HG03103 (cell line): Measurements from ENCODE around the gene LRP8.
A peak's percentile ranks its signal among the peaks of the same experiment; 100 is the strongest.

Experiments
- ATAC-seq: cut with Tn5 transposase; IDR thresholded peaks from one replicate; pipeline ENCODE4 v1.9.1; 2021; ENCODE audit warnings: low read depth; ENCODE audit not compliant: unreplicated experiment

LRP8 gene

DNA sequence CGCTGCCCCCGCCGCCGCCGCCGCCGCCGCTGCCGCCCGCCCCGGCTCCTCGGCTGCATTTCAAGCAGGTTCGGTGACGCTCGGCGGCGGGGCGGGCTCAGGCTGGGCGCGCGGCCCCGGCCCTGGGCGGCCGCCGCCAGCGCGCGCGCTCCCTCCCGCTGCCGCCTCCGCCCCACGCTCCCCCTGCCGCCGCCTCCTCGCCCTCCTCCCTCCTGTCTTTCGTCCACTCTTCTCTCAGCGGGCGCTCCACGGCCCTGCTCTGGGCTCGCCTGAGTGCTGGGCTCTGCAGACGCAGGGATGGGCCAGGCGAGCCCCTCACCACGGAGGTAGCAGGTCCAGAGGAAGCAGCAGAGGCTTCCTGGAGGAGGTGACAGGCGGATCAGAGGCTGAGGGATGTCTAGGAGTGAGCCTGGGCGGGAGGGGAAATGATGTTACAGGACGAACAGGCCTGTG lies at the start of gene LRP8:
TSS of gene LRP8 (minus strand) at position 62 of the 453 bp plus-strand sequence. CDS start 158 bp downstream, outside the sequence.
- ATAC-seq: peak; percentile 35

DNA sequence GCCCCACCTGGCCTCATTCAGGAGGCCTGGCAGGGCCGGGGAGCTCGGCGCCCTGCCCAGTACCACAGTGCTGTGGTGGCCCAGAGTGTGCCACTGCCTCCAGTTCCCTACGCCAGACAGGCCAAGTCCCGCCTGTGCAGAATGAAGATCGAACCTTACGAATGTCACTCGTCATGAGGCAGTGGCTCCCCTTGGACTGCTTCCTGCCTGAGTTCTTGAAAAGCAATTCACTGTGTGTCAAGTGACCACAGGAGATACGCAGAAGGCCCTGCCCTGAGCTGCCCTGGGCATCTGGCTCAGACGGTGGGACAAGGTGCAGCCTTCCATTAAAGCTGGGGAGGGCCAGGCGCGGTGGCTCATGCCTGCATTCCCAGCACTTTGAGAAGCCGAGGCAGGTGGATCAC lies 49.6 kb upstream of the LRP8 start:
- ATAC-seq: no peak

DNA sequence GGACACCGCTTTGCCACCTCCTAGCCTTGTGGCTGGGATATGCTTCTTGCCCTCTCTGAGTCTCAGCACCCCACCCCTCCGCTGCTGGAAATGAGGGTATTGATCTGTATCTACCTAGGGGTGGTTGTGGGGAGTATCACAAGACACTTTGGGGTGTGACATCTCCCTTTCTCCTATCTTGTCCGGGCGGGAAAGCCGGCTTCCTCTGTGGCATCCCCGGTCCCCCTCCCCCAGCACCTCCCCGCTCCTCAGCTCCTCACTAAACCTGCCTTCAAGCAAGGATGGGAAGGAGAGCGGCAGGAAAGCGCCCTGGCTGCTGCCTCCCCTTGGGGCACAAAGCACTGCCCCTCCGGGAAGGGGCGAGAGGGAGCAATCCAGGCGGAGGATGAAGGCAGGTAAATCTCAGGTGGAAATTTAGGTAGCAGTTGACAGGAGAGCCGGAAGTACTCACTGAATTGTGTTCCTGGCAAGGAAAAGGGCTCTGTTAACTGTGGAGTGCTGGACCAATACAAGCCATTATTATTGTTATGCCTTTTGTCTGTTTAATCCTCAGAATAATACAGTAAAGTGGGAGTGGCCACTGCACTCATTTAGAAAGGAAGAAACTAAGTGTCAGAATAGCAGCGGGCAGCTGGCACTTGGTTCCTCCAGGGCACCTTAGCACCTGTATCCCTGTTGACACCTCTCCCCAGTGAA lies 49.0 kb upstream of the LRP8 start:
- no peak for ATAC-seq

DNA sequence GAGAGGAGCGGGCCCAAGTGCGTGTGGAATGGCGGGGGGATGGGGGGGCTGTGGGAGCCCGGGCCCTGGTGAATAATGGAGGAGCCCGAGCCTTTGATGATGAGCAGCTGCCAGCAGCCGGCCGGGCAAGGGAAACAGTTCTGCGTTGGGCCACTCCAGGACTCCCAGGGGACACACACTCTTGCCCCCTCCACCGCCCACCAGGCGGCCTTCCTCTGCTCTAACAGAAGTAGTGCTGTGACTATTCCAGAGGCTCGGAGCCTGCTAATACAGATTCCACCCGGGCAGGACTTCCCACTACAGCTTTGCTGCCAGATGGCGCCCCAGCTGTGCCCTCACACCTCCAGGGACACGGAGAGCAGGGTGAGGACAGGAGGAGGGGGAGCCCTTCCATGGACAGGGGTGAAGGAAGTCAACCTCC lies 48.2 kb upstream of the LRP8 start:
- ATAC-seq: no peak

DNA sequence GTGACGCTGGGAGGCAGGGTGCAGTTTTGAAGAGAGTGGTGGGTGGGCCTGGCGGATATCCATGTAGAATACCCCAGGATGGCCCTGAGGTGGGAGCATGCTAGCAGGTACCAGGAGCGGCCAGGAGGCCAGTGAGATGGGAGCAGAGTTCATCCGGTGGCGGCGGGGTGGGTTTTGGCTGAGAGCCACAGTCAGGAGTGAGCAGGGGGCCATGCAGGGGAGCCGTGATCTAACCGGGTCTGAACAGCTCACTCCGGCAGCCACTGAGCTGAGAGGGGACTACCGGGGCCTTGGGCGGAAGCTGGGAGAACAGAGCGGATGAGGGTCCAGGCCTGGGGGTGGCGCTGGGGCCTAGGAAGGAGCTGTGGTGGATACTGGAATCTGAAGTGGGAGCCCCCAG lies 47.6 kb upstream of the LRP8 start:
- no peak for ATAC-seq

DNA sequence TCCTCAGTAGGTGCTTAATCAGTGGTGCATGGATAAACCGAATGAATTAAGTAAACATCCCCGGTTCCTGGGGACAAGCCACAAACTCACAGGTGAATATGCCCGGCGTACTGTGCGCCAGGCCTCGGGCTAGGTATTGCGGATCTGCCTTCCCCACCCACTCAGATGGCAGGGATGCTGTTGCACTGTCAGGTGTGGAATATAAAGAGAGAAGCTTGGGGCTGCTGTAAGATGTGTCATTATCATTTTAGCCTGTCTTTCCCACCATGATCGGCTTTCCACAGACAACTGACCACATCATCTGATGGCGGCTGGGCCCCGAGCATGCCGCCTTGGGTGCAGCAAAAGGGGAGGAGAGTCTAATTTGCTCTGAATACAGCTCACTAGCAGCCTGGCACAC lies 45.4 kb upstream of the LRP8 start:
- ATAC-seq: no peak

DNA sequence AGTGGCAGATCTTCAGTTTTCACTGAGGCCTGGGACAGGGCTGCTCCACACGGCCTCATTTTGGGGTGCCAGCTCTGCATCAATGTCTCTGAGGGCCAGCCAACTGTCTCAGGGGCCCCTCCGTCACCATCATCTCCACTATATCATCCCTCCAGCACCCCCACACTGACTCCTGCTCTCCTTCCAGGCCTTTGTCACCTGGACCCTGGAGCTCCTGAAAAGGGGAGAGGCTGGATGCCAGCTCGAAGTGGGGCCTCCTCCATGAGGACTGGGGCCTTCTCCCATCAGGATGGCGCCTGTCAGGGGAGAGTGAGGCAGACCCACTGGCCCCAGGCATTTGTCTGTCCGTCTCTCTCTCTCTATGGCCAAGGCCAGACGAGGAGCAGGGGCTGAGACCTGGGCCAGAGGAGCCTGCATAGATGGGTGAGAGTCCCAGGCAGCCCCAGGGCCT lies 44.7 kb upstream of the LRP8 start:
- no peak for ATAC-seq

DNA sequence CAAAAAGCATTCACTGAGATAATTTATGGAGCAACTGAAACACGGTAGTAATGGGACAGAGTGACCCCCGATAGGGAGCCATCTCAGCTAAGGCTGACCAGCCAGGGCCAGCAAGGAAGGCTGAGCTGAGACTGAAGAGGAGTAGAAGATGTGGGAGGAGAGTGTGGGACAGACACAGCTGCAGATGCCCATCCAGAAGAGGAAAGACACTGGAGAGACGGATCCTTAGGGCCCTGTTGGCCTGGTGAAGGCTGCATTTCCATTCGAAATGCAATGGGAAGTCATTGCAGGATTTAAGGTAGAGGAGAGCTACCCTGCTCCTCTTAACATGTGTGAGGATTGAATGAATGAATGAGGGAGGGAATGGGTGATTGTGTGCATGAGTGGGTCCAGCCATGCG lies 44.0 kb upstream of the LRP8 start:
- ATAC-seq: no peak

DNA sequence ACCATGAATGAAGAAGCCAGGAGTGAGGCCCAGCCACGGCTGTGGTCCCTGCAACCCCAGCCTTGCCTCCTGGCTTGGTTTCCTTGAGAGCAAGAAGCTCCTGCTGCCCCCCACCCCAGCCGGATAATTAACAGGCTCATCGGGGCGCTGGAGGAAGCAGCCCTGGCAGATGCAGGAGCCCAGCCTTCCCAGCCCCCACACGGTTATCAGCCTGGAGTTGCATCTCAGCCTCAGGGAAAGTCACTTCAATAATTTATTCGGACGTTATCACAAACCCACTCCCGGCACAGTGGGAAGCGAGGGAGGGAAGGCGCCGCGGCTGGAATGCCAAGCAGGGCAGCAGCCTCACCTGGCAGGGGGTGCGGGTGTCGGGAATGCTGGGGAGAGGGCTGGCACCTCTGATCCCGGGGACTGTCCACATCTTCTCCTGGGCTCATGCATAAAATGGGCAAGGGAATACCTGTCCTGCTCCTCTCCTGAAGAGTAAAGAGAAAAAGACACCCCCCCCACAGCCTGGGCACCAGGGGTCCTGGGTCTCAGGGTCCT lies 43.3 kb upstream of the LRP8 start:
- no peak for ATAC-seq

DNA sequence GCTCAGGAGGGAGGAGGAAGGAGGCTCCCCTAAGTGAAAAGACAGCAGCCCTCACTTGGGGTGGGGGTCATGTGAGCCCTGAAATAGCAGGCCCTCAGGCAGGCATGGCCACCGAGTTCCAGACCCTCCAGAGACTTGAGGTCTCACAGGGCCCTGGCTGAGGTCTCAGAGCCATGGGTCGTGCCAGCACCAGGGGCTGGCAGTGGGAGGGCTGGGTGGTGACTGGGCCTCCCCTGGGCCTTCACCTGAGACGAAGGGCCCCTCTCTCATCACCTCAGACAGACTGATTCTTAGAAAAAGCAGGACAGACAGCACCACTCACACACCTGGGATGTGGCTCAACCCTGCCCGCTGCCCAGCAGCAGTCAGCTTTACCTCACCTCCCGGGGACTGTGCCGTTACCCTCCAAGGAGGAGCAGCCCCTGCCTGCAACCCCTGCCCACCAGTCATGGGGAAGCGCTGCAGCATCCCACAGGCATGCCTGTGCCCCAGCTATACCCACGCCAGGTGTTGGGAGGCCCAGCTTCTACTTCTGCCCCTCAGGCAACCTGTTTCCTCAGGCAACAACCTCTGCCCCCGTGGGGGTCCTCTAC lies 42.6 kb upstream of the LRP8 start:
- ATAC-seq: no peak

DNA sequence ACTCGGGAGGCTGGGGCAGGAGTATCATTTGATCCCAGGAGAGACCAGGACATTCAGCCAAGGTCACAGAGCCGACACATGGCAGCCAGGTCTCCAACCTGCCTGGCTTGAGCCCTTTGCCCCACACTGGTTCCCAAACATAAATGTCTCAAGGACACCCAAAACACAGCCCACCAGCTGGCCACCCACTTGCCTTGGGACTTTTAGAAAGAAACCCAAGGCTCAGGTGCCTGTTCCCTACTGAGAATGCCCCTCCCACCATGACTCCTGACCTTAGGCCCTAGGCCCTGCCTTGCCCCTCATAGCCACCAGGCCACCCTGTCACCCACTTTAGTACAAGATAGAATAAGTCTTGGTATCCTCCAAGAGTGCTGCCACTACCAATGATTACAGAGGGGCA lies 41.9 kb upstream of the LRP8 start:
- ATAC-seq: no peak

DNA sequence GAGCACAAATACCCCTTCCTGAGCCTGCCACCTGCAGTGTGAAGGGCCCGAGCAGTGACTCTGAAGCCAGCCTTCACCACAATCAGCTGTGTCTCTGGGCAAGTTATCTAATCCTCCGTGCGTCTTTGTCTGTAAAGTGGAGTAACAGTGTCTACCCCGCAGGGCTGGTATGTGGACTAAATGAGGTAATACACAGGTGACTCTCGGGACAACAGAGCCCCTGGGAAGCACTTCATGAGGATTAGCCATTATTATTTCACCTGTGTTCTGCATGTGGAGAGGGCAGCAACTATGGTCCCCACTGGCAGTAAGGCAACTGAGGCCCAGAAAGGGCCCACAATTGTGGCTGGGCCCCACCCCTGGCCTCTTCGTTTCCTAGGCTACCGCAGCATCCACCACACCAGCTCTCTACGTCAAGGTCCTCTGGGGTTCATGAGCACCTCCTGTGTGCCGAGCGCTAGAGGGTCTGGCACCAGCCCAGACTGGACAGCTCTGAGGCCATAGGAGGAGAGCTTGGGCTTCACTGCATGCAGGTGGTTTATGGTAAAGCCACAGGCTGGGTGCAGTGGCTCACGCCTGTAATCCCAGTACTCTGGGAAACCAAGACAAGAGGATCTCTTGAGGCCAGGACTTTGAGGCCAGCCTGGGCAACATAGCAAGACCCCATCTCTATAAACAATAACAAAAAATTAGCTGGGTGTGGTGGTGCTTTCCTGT lies 41.3 kb upstream of the LRP8 start:
- ATAC-seq: no peak

DNA sequence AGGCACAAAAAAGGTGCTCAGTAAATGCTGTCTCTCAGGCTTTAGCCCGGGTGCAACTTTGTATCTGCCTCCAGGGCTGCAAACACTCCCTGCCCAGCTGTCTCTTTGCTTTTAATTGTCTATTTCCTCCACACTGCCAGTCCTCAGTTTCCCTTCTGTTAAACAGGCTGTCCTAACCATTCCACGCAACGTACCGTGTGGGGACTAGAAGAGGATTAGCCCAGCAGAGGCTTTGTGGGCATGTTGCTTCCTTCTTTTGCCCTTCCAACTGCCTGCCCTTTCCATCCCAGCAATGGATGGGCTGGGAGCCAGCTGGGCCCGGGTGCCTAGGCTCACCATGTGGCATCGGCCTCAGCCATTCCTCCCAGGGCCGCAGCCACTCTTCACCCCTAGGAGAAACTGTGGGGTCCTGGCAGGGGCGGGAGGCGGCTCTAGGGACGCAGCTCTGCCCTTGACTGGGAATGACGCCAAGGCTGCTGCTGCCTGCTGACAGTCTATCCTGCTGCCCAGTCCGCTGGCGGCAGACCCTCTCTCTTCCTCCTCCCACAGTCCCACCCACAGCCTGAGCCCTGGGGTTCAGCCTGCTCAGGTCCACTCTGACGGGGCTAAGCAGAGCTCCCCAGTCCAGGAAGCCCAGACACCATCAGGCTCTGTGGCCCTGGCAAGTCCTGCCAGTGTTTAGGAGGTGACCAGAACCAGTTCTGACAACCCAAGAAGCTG lies 40.6 kb upstream of the LRP8 start:
- no peak for ATAC-seq

DNA sequence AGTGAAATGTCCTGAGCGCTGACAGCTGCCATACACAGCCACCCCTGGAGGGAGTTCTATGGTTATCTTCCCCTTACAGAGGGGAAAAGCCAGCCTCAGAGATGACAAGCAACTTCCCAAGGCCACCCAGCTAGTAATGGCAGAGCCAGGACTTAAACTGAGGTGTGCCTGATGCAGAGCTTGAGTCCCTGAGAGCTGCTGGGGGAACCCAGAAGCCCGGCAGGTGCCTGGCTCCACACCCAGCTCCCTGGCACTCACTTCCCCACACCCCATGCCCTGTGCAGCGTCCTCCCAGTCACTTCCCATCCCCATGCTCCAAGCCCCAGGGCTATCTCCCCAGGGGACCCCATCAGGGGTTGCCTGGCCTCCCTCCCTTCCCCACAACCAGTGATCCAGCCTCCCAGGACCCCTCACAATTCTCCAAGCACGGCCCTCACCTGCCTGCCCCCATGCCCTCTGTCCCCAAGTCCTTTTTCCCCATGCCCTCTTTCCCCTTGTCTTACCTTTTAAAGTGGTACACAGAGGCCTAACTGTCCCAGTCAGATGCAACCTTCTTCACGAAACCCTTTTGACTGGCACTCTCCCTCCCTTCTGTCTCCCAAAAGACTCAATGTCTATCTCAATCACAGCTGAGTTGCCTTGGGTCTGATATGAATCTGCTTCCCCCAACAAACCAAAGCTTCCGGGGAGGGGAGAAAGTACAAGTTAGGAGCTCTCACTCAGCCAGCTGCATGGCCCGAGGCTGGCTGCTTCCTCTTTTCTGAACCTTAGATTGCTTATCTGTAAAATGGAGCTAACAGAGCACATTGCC lies 39.8 kb upstream of the LRP8 start:
- ATAC-seq: peak; percentile 89

DNA sequence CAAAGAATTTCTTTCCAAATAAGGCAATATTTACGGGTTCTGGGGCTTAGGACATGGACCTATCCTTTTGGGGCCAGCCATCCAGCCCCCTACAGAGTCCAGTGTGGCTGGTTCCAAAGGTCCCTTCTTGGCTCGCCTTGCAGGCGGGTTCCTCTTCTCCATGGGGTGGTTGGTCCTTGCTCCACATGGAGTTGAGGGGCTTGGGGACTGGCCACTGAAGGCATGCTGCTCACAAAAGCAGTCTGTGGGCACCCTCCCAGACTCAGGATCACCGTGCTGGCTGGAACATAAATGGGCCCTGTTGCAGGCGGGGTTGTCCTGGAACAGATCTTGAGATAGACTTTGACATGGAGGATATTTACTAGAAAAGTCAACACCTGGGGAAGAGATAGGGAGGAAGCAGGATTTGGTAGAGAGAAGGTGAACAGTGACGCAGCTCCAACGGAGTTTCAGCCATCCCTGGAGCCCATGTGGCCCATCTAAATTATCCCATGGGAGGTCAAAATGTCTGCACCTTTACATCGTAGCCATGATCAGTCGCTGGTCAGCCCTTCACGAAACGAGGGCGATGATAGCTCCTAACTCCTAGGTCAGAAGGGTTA lies 39.1 kb upstream of the LRP8 start:
- ATAC-seq: no peak

DNA sequence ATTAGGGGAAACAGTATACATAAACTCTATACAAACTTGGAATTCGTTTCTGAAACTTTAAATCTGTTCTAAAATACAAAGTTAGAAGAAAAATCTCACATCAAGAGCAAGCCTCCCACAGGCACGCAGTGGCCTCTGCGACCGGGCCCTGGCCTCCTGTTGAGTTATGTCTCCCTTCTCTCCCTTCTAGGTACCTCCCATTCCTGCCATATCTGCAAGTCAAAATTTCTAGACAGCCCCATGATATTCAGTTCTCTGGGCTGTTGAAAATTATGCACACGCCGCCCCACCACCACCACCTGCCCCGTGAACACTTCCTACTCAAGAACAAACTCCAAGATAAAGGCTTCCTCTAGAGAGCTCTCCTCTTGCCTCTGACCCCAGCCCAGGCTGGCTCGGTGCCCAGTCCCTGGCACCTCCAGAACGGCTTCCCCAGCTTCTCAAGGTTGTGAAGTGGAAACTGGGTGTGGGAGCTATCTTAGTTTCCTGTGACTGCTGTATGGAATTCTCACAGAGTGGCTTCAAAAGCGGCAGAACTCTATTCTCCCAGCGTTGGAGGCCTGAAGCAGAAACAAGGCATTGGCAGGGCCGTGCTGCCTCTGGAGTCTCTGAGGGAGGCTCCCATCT lies 37.7 kb upstream of the LRP8 start:
- no peak for ATAC-seq

DNA sequence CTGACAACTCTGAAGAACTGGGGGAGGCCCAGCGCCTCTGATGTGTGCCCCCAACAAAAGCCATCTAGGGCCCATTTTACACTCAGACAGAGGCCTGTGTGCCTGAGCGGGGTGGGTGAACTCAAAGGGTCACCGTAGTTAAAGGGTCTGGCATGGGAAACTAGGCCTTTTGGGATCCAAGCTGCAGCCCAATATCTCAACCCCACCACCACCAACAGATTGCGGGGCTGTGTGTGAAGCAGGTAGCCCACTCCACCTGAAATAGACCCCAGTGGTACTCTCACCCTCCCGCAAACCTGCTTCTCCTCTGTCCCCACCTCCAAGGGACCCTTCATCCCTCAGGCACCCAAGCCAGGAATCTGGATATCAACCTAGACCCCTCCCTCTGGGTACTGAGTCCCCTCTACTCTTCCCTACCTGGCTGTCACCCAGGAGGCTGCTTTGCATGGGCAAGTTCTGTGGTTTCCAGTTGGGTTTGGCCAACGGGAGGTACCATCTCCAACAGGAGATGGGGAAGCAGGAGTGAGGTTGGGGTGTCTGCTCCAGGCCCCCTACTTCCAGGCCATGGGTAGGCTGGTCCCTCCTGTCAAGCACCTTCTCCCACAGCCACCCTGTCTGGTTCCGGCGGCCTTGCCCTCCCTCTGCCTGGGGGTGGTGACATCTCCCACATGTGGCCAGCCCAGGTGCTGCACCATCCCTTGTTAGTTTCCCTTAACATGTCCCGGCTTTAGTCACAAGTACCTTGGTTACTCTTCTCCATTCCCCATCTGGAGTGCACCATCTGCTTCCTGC lies 35.2 kb upstream of the LRP8 start:
- ATAC-seq: no peak

DNA sequence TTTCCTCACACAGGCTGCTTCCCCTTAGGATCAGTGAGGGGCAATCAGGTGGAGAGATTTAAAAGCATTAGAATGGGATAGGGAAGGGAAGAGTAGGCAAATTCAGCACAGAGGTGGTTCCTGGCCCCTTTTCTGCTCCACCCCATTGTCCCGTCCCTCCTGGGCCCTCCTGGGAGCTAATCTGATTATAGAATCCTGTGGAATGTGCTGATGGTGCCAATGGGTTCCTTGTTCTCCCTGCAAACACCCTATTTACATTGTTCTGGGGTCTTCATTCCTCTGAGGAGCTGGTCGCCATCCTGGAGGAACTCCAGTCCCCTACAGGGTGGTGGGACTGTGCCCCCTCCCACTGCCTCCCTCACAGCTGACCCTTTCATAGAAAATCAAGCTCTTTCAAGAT lies 34.4 kb upstream of the LRP8 start:
- no peak for ATAC-seq
